HS-27A (cell line): ENCODE data around the gene FAM124A.
"Not testable (repeated sequence)": the region's sequence is repeated elsewhere in the genome, so short reads cannot be mapped to it uniquely, and the experiment has no call there.

Experiments used
- DNase-seq: peaks from one replicate; pipeline ENCODE4 v3.0.0-alpha.2; 2012; ENCODE audit warnings: low read depth, missing footprints

FAM124A gene

GRCh38 chr13:51270623-51271415 lies 48.6 kb downstream of the FAM124A start:
- no peak for DNase-seq

- no peak for DNase-seq
Observed at GRCh38 chr13:51271528-51272085, 49.4 kb downstream of the FAM124A start.

GRCh38 chr13:51275101-51275500 lies 52.9 kb downstream of the FAM124A start:
- no peak for DNase-seq

- no peak for DNase-seq
Observed at GRCh38 chr13:51276636-51277035, 54.4 kb downstream of the FAM124A start.

GRCh38 chr13:51277928-51278327 lies 55.7 kb downstream of the FAM124A start:
- DNase-seq: no peak

GRCh38 chr13:51278426-51279130 lies 56.4 kb downstream of the FAM124A start:
- DNase-seq: no peak

- no peak for DNase-seq
Observed at GRCh38 chr13:51280379-51280940, 58.3 kb downstream of the FAM124A start.

GRCh38 chr13:51282322-51282721 lies 60.1 kb downstream of the FAM124A start:
- DNase-seq: no peak

GRCh38 chr13:51282923-51283322 lies 60.7 kb downstream of the FAM124A start:
- not testable (repeated sequence) for DNase-seq

GRCh38 chr13:51283371-51283770 lies 61.2 kb downstream of the FAM124A start:
- DNase-seq: no peak

GRCh38 chr13:51284339-51284738 lies 62.1 kb downstream of the FAM124A start:
- DNase-seq: no peak

GRCh38 chr13:51286135-51287002 lies 64.2 kb downstream of the FAM124A start:
- no peak for DNase-seq

- no peak for DNase-seq
Observed at GRCh38 chr13:51287758-51288157, 65.6 kb downstream of the FAM124A start.

- not testable (repeated sequence) for DNase-seq
Observed at GRCh38 chr13:51288254-51288653, 66.1 kb downstream of the FAM124A start.

GRCh38 chr13:51291341-51291740 lies 69.1 kb downstream of the FAM124A start:
- DNase-seq: no peak

- no peak for DNase-seq
Observed at GRCh38 chr13:51292000-51292565, 69.9 kb downstream of the FAM124A start.

- no peak for DNase-seq
Observed at GRCh38 chr13:51297556-51297955, 75.4 kb downstream of the FAM124A start.

- DNase-seq: no peak
Observed at GRCh38 chr13:51298812-51299211, 76.6 kb downstream of the FAM124A start.

- DNase-seq: no peak
Observed at GRCh38 chr13:51303063-51303552, 80.9 kb downstream of the FAM124A start.

GRCh38 chr13:51303882-51304281 lies 81.7 kb downstream of the FAM124A start:
- no peak for DNase-seq

GRCh38 chr13:51305271-51305967 lies 83.2 kb downstream of the FAM124A start:
- DNase-seq: no peak
